HG02840 (cell line): ENCODE results near the gene SEZ6.

Experiments
- ATAC-seq: cut with Tn5 transposase; IDR thresholded peaks from one replicate; pipeline ENCODE4 v1.9.1; 2021; ENCODE audit warnings: mild to moderate bottlenecking, moderate library complexity, moderate number of reproducible peaks; ENCODE audit not compliant: unreplicated experiment, low FRiP score

SEZ6 gene

GRCh38 chr17:29005936-29006511 is at the start of gene SEZ6:
SEZ6 (minus strand) TSS chr17:29006033; CDS start chr17:29005869, 164 bp downstream.
- no peak for ATAC-seq

DNA sequence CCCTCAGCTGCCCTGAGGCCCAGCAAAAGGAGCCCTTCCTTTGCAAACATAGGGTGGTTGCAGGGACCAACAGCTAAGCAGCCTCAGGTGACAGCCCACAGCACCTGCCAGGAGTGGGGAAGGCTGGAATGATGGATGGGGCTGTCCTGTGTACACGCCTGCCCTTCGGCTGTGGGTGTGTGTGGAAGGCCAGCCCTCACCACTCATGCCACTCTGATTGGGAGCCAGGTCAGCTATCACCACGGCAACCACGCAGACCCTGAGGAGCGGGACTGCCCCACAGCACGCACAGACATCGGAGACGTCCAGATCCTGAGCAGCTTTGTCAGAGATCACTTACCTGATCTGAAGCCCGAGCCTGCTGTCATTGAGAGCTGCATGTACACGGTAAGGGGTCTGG is 49.0 kb upstream of the SEZ6 start:
- no peak for ATAC-seq

- ATAC-seq: no peak
These were observed 45.9 kb upstream of the SEZ6 start for GRCh38 chr17:29051731-29052130.

GRCh38 chr17:29051194-29051593 is 45.4 kb upstream of the SEZ6 start:
- no peak for ATAC-seq

GRCh38 chr17:29050176-29050575 is 44.3 kb upstream of the SEZ6 start:
- ATAC-seq: no peak

GRCh38 chr17:29049541-29050145 is 43.8 kb upstream of the SEZ6 start:
- ATAC-seq: no peak

DNA sequence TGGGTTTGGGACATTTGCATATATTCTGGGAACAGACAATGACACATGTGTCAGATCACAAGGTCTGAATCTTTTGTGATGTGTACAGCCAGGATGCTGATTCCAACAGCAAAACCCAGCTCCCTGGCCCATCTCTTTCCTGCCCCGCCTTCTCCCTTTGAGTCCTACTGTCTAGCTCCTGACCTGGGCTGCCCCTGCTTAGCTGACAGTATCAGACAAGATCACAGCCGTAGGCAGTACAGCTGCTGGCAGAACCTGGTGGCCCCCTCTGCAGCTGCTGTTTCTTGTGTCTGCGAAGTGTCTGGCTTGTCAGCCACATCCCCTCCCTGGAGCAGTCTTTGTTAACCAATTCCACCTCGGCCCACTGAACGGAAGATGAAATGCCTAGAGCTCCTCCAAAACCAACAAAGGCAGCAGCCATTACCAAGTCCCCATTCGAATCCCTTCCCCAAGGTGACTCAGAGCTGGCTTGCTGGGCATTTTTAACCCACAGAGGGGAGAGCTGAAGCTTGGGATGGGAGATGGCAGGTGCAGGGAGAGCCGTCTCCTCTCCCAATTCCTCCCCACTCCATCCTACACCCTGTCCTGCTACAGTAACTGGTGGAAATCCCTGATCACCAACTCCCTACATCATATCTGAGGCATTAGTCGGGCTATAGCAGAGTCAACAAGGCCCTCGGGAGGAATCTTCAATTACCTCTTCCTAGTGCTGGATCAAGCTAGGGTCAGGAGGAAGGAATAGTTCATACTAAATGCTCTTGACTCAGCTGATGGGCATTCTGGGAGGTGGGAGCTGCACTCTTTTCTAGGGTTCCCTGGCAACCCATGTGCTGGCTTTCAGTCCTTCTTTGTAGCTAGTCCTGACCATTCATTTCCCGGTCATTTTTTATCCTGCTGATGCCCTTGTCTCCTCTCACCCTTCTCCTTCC is 42.9 kb upstream of the SEZ6 start:
- no peak for ATAC-seq

- ATAC-seq: no peak
These were observed 40.6 kb upstream of the SEZ6 start for GRCh38 chr17:29046473-29046839.

GRCh38 chr17:29045734-29046472 is 40.1 kb upstream of the SEZ6 start:
- ATAC-seq: no peak

GRCh38 chr17:29045026-29045425 is 39.2 kb upstream of the SEZ6 start:
- ATAC-seq: no peak

- ATAC-seq: no peak
These were observed 37.8 kb upstream of the SEZ6 start for GRCh38 chr17:29043539-29044145.

DNA sequence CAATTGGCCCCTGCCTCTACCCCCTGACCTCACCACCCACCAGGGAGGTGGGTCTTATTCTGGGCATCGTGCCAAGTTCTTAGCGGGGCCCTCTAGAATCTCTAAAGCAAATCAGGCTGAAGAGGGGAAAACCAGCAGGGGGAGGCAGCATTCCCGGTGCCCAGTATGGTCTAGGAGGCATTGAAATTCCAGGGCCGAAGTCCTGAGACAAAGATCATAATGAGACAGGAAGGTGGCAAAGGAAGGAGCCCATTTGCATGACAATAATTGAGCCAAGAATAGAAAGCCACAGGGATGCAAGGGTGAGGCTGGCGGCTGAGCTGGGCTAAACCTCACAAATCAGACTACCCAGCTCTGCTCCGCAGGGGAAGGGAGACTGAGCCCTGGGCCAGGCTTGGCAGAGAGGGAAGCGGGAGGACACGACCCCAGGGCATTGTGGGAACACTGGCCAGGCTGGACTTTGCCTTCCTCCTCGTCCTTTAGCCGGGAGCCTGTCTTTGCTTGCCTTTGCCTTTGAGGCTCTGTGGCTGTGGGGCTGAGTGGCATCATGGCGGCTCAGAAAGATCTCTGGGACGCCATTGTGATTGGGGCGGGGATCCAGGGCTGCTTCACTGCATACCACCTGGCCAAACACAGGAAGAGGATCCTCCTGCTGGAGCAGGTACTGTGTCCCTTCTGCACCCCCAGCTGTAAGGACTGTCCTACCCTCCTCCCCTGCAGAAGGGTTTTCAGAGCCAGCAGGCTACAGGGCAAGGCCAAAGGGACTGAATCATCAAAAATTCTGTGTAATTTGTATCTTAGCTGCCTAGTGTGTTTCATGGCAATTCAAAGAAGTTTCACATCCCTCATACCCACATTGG is 37.1 kb upstream of the SEZ6 start, which contains the start of gene PIPOX:
PIPOX (plus strand) TSS at position 463 of the 860 bp plus-strand sequence; CDS start at position 548, 85 bp downstream.
- ATAC-seq: no peak

GRCh38 chr17:29042026-29042678 is 36.3 kb upstream of the SEZ6 start:
- no peak for ATAC-seq

- no peak for ATAC-seq
These were observed 35.7 kb upstream of the SEZ6 start for GRCh38 chr17:29041571-29041970.

- ATAC-seq: no peak
These were observed 35.3 kb upstream of the SEZ6 start for GRCh38 chr17:29041091-29041490.

DNA sequence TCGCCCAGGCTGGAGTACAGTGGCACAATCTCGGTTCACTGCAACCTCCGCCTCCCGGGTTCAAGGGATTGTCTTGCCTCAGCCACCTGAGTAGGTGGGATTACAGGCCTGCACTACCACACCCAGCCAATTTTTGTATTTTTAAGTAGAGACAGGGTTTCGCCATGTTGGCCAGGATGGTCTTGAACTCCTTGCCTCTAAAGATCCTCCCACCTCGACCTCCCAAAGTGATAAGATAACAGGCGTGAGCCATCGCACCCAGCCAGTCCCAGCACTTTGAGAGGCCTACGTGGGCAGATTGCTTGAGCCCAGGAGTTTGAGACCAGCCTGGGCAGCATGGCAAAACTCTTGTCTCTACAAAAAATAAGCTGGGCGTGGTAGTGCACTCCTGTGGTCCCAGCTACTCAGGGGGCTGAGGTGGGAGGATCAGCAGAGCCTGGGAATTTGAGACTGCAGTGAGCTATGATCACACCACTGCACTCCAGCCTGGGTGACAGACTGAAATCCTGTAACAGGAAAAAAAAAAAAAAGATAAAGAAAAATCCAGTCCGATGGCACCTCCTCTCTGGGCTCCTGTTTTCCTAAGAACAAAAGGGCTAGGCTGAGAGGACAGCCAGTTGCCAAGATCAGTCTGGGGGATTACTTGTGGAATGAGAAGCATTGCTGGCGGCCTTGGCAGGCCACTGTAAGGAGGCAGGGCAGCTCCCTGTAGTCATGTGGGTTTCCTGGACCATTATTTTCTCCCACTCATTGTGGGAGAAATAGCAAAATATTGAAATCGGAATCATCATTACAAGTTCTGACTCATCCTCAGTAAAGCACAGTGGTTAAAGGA is 34.1 kb upstream of the SEZ6 start:
- ATAC-seq: no peak

DNA sequence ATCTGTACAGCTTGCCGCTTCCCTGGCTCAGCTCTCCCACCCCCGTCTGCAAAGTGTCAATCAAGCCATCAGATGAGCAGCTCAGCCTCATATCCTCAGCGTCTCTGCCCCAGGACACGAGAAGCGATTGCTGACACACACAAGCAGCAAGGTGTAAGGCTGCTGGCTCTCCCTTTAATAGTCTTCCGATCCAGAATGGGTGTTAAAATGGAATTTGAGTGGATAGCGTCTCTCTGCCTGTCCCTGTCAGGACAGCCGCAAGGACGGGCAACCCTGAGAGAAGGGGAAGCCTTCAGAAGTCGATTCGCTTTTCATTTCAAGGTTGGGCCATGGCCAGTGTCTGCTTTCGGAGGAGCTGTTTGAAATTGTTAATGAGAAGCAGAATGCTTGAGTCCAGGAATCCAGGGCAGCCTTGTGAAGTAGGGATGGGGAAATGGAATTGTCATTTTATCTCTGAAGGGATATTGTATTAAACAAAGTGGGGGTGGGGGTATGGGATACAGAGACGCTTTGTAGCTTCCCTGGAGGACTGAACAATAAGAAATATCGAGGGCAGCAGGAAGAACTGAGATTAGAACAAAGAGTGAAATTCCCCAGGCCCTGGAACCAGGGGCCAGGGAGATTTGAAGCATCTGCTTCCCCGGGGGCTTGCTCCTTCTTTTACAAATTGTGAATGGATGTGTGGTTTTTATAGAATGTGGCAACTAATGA is 32.4 kb upstream of the SEZ6 start:
- no peak for ATAC-seq

DNA sequence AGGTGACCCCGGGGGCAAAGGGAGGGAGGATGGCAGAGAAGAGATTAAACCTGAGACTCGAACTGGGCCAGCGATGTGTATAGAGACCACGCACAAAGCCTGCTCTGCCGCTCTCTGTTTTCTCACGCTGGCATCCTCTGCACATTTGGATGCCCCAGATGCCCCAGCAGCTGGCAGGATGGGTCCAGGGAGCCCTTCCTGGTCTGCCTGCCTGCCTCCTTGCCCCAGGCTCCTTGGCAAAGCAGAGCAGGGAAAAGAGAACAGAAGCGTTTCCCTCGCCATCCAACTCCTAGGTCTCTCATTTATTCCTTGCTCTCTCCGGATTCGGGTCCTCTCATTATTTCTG is 31.9 kb upstream of the SEZ6 start:
- ATAC-seq: no peak
